Umbilical cord (tissue), 2 donors: ENCODE measurements around the gene ADAM15. TPM values are rescaled to one million over a fixed set of nuclear protein-coding genes. Genes with fewer than 3 reads are reported as not detected.

Experiments
- DNase-seq: peaks from one replicate; pipeline ENCODE4 v3.0.0-alpha.2; 2015; ENCODE audit warnings: low spot score
- total RNA-seq: library from RNA; depleted of rRNA; stranded (reverse); fragments of >200 nt; gene quantifications from one replicate; pipeline ENCODE4 v1.2.3, GENCODE V29; 2014; ENCODE audit warnings: low replicate concordance; ENCODE audit not compliant: insufficient read depth

The ADAM15 gene
- total RNA-seq = 35.6 TPM

GRCh38 chr1:155050560-155051341, at the start of gene ADAM15:
TSS of gene ADAM15 (plus strand) at chr1:155051316. CDS start at chr1:155051387, 71 bp downstream.
- DNase-seq = peak; percentile 78

- no peak for DNase-seq
These were observed 49.8 kb upstream of the ADAM15 start for GRCh38 chr1:155001425-155001674.

- DNase-seq = peak; percentile 100
These were observed 49.2 kb upstream of the ADAM15 start for GRCh38 chr1:155001675-155002463.

GRCh38 chr1:155002464-155003226, 48.5 kb upstream of the ADAM15 start, which contains the start of gene ZBTB7B:
TSS of gene ZBTB7B (plus strand) at chr1:155002802. CDS start at chr1:155014661, 11,859 bp downstream.
- DNase-seq = peak; percentile 41

GRCh38 chr1:155003227-155003765, 47.8 kb upstream of the ADAM15 start:
- peak; percentile 39 for DNase-seq

GRCh38 chr1:155003766-155004351, 47.3 kb upstream of the ADAM15 start:
- DNase-seq = peak; percentile 48

- no peak for DNase-seq
These were observed 46.6 kb upstream of the ADAM15 start for GRCh38 chr1:155004352-155005075.

GRCh38 chr1:155005076-155006011, 45.8 kb upstream of the ADAM15 start:
- no peak for DNase-seq

GRCh38 chr1:155006601-155007101, 44.5 kb upstream of the ADAM15 start:
- peak; percentile 37 for DNase-seq

GRCh38 chr1:155007251-155007828, 43.8 kb upstream of the ADAM15 start:
- no peak for DNase-seq

GRCh38 chr1:155008015-155008941, 42.8 kb upstream of the ADAM15 start:
- no peak for DNase-seq

- no peak for DNase-seq
These were observed 41.9 kb upstream of the ADAM15 start for GRCh38 chr1:155009221-155009711.

- no peak for DNase-seq
These were observed 41.4 kb upstream of the ADAM15 start for GRCh38 chr1:155009742-155010141.

- DNase-seq = no peak
These were observed 40.8 kb upstream of the ADAM15 start for GRCh38 chr1:155010211-155010918.

- no peak for DNase-seq
These were observed 40.1 kb upstream of the ADAM15 start for GRCh38 chr1:155011004-155011416.

GRCh38 chr1:155011437-155012025, 39.6 kb upstream of the ADAM15 start:
- no peak for DNase-seq
